ENCODE results near the gene MPC2.

MPC2 gene

DNA sequence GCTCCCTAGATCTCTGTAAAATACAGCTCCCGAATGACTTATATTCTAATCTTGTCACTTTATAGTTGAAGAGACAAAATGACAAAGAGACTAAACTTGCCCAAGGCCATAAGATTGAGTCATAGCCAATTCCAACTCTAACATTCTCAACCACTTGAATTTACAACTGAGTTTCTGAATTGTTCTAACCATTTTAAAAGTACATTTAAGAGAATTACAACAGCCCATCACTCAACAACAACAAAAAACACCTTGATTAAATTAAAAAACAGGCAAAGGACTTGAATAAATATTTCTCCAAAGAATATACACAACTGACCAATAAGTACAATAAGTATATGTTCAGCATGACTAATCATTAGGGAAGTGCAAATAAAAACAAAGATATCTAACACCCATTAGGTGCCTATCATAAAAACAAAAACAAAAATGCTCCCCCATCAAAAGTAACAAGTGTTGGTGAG is 14.2 kb downstream of the MPC2 start:
- Histone ChIP-seq H3K27ac (ENCODE audit: insufficient read depth in 1 of 2, low read depth in 1 of 2, low read length in 2 of 2, poor library complexity in 1 of 2, severe bottlenecking in 2 of 2) (no peak overlapping the region), H3K36me3 (ENCODE audit: control insufficient read depth in 4 of 4, insufficient read depth in 4 of 4, low read length in 3 of 4) (peaks cover 0 to 12% (median 5%) of the 10 kb centered on the region in 4 experiments), H3K4me1 (ENCODE audit: control extremely low read depth in 1 of 4, control insufficient read depth in 4 of 4, insufficient read depth in 4 of 4, low read length in 3 of 4) (no peaks in the 10 kb centered on the region), H3K4me3 (ENCODE audit: control insufficient read depth in 1 of 7, extremely low read depth in 1 of 7, insufficient read depth in 4 of 7, low read depth in 2 of 7, low read length in 6 of 7) (no peak overlapping the region), H3K27me3 (replicated peaks in 2 of 5; ENCODE audit: control insufficient read depth in 4 of 5, insufficient read depth in 5 of 5, low read length in 4 of 5) (no peaks in the 10 kb centered on the region), H3K9me3 (ENCODE audit: control extremely low read depth in 1 of 5, control insufficient read depth in 4 of 5, insufficient read depth in 2 of 5, low read depth in 1 of 5, low read length in 4 of 5) (no peaks in the 10 kb centered on the region)
- ChIA-PET CTCF (no interaction called here), POLR2A (no interaction called here)
- no peak for DNase-seq
- WGBS (ENCODE audit: insufficient coverage) = no CpG with 5 or more reads among the region's 1 CpG

DNA sequence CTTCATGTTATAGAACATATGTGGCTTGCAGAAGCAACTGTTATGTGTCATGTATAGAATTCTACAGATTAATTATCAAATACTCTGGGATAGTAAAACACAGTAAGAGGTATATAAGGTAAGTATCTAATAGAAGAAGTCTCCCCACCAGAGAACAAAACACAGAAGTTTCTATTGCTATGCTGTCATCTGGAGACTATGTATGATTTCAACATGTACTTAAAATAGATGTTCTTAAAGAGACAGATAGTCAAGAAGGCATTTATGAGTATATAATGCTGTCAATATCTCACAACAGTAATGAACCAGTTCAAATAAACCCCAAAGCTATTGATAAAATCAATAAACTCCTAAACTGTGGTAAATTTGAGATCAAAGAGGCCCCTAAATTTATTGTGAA is 14.8 kb downstream of the MPC2 start:
- Histone ChIP-seq H3K27me3 (replicated peaks in 2 of 5; ENCODE audit: control insufficient read depth in 4 of 5, insufficient read depth in 5 of 5, low read length in 4 of 5) (no peaks in the 10 kb centered on the region), H3K27ac (ENCODE audit: insufficient read depth in 1 of 2, low read depth in 1 of 2, low read length in 2 of 2, poor library complexity in 1 of 2, severe bottlenecking in 2 of 2) (no peak overlapping the region), H3K4me3 (ENCODE audit: control insufficient read depth in 1 of 7, extremely low read depth in 1 of 7, insufficient read depth in 4 of 7, low read depth in 2 of 7, low read length in 6 of 7) (no peak overlapping the region), H3K36me3 (ENCODE audit: control insufficient read depth in 4 of 4, insufficient read depth in 4 of 4, low read length in 3 of 4) (peaks cover 0 to 12% (median 5%) of the 10 kb centered on the region in 4 experiments), H3K9me3 (ENCODE audit: control extremely low read depth in 1 of 5, control insufficient read depth in 4 of 5, insufficient read depth in 2 of 5, low read depth in 1 of 5, low read length in 4 of 5) (no peaks in the 10 kb centered on the region), H3K4me1 (ENCODE audit: control extremely low read depth in 1 of 4, control insufficient read depth in 4 of 4, insufficient read depth in 4 of 4, low read length in 3 of 4) (no peaks in the 10 kb centered on the region)
- POLR2A ChIA-PET = no interaction called here
- CTCF ChIA-PET = no interaction called here
- no peak for DNase-seq

DNA sequence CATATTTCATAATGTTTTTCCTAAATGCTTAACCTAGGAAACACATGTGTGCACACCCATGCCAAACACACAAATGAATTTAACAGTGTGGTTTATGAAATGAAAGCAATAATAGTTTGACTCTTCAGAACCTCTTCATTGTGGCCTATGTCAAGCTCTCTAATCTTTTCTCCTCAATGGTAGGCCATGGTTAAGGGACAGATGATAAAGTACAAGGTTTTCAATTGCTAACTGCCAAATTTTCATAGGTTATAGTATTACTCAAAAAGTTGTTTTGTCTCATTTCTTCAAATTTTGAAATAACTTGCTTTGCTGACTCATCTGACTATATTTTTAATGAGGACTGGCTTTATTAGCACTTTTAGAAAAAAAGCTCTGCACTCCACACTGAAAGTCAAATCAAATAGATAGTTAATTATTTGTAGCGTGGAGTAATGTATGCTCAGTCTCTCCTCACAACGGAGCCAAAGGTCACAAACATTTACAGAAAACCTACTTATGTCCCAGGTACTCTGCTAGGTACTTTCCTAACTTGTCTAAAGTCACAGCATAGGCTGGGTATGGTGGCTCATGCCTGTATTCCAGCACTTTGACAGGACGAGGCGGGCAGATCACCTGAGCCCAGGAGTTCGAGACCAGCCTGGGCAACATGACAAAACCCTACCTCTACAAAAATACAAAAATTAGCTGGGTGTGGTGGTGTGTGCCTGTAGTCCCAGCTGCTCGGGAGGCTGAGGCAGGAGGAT is 19.9 kb downstream of the MPC2 start:
- Histone ChIP-seq H3K27me3 (replicated peaks in 2 of 5; ENCODE audit: control insufficient read depth in 4 of 5, insufficient read depth in 5 of 5, low read length in 4 of 5) (no peaks in the 10 kb centered on the region), H3K4me3 (ENCODE audit: control insufficient read depth in 1 of 7, extremely low read depth in 1 of 7, insufficient read depth in 4 of 7, low read depth in 2 of 7, low read length in 6 of 7) (no peak overlapping the region), H3K4me1 (ENCODE audit: control extremely low read depth in 1 of 4, control insufficient read depth in 4 of 4, insufficient read depth in 4 of 4, low read length in 3 of 4) (no peaks in the 10 kb centered on the region), H3K9me3 (ENCODE audit: control extremely low read depth in 1 of 5, control insufficient read depth in 4 of 5, insufficient read depth in 2 of 5, low read depth in 1 of 5, low read length in 4 of 5) (no peaks in the 10 kb centered on the region), H3K27ac (ENCODE audit: insufficient read depth in 1 of 2, low read depth in 1 of 2, low read length in 2 of 2, poor library complexity in 1 of 2, severe bottlenecking in 2 of 2) (no peak overlapping the region), H3K36me3 (ENCODE audit: control insufficient read depth in 4 of 4, insufficient read depth in 4 of 4, low read length in 3 of 4) (peaks cover 0 to 8% (median 3%) of the 10 kb centered on the region in 4 experiments)
- no peak for DNase-seq
- ChIA-PET POLR2A (no interaction called here), CTCF (no interaction called here)
- WGBS (ENCODE audit: insufficient coverage) = 100% methylated on average over 1 of the region's 6 CpGs

DNA sequence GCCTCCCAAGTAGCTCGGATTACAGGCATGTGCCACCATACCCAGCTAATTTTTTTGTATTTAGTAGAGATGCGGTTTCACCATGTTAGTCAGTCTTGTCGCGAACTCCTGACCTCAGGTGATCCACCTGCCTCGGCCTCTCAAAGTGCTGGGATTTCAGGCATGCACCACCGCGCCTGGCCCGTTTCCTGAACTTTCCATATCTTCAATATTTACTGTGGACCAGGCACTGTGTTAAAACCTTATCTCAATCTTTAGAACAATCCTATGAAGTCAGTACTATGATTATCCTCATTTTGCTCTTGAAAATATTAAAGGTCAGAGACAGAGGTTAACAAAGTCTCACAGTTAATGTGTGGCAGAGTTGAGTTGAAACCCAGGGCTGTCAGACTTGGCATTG is 21.3 kb downstream of the MPC2 start:
- ChIA-PET POLR2A (no interaction called here), CTCF (interaction anchor here (1.1 kb wide), 1 partner anchor 8 kb away, joined by 3 read pairs; no protein-coding TSS in a partner anchor)

DNA sequence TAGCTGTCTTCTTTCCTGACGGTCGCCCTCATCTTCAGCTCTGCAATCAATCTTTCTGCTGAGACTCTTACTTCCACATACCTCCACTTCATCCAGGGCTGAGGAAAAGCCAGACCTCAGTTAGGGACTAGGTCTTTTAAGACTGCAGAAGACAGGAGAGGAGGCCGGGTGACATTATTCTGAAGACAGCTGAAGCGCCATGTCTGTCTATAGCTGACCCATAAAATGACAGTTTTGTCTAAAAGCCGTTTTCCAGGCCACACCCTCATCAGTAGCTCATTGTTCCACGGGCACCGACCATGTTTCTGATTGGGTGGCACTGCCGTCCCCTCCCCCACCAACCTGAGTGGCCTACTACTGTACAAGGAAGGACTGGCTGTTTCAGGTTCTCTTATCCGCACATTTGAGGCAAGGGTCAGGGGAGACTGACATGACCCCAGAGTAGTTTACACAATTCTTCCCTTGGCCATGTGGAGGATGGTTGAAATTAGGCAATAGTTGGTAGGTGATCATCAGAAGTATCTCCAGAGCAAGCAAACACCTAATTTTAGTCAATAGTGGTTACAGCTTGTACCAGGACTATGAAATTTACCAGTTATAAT is 22.9 kb downstream of the MPC2 start, which contains the start of gene ADCY10:
TSS of gene ADCY10 (minus strand) at position 240 of the 602 bp plus-strand sequence. CDS start 8,994 bp downstream, outside the sequence.
- CTCF ChIA-PET = interaction anchor here (0.9 kb wide), 1 partner anchor 9 kb away, joined by 3 read pairs; no protein-coding TSS in a partner anchor
- H3K36me3 ChIP-seq (ENCODE audit: control insufficient read depth in 4 of 4, insufficient read depth in 4 of 4, low read length in 3 of 4) = peaks cover 0 to 10% (median 3%) of the 10 kb centered on the region in 4 experiments
- H3K27ac ChIP-seq (ENCODE audit: insufficient read depth in 1 of 2, low read depth in 1 of 2, low read length in 2 of 2, poor library complexity in 1 of 2, severe bottlenecking in 2 of 2) = no peak within 1 kb of the TSS
- 98% methylated on average over 8 of the region's 9 CpGs for WGBS (ENCODE audit: insufficient coverage)
- no peaks in the 10 kb centered on the region for H3K27me3 ChIP-seq (replicated peaks in 2 of 5; ENCODE audit: control insufficient read depth in 4 of 5, insufficient read depth in 5 of 5, low read length in 4 of 5)
- peaks cover 0 to 9% (median 4%) of the 10 kb centered on the region in 5 experiments for H3K9me3 ChIP-seq (ENCODE audit: control extremely low read depth in 1 of 5, control insufficient read depth in 4 of 5, insufficient read depth in 2 of 5, low read depth in 1 of 5, low read length in 4 of 5)
- H3K4me3 ChIP-seq (ENCODE audit: control insufficient read depth in 1 of 7, extremely low read depth in 1 of 7, insufficient read depth in 4 of 7, low read depth in 2 of 7, low read length in 6 of 7) = no peak within 1 kb of the TSS
- POLR2A ChIA-PET = interaction anchor here (0.6 to 1.5 kb wide), 2 partner anchors 22 to 200 kb away, joined by 3 to 5 read pairs; partner anchors contain the start of genes DCAF6 and MPC2
- DNase-seq = no peak
- H3K4me1 ChIP-seq (ENCODE audit: control extremely low read depth in 1 of 4, control insufficient read depth in 4 of 4, insufficient read depth in 4 of 4, low read length in 3 of 4) = peaks cover 0 to 2% (median under 1%) of the 10 kb centered on the region in 4 experiments

More for the DNA sequence above, 21.3 kb downstream of the MPC2 start:
- Histone ChIP-seq H3K4me3 (ENCODE audit: control insufficient read depth in 1 of 7, extremely low read depth in 1 of 7, insufficient read depth in 4 of 7, low read depth in 2 of 7, low read length in 6 of 7) (no peak overlapping the region), H3K27me3 (replicated peaks in 2 of 5; ENCODE audit: control insufficient read depth in 4 of 5, insufficient read depth in 5 of 5, low read length in 4 of 5) (no peaks in the 10 kb centered on the region), H3K27ac (ENCODE audit: insufficient read depth in 1 of 2, low read depth in 1 of 2, low read length in 2 of 2, poor library complexity in 1 of 2, severe bottlenecking in 2 of 2) (no peak overlapping the region), H3K9me3 (ENCODE audit: control extremely low read depth in 1 of 5, control insufficient read depth in 4 of 5, insufficient read depth in 2 of 5, low read depth in 1 of 5, low read length in 4 of 5) (no peaks in the 10 kb centered on the region), H3K36me3 (ENCODE audit: control insufficient read depth in 4 of 4, insufficient read depth in 4 of 4, low read length in 3 of 4) (peaks cover 0 to 8% (median 3%) of the 10 kb centered on the region in 4 experiments), H3K4me1 (ENCODE audit: control extremely low read depth in 1 of 4, control insufficient read depth in 4 of 4, insufficient read depth in 4 of 4, low read length in 3 of 4) (peaks cover 0 to 2% (median under 1%) of the 10 kb centered on the region in 4 experiments)
- WGBS (ENCODE audit: insufficient coverage) = 94% methylated on average over 7 of the region's 8 CpGs
- no peak for DNase-seq

DNA sequence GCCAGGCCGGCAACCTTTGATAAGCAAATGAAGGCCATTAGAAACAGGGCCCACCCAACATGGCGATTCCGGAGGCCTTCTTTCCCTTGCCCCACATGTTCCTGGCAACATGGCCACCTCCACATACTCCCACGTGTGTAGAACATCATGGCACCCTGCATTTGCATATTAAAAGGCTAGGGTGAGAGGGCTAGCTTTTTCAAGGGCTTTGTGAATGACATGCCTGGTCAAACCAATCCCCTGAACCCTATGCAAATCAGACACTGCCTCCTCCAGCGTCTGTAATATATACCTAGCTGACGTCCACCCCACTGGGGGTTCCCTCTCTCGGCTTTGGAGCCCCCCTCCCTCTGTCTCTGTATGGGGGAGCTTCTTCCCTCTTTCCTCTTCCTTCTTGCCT is 24.6 kb downstream of the MPC2 start:
- DNase-seq = no peak
- 96% methylated on average over 5 of the region's 7 CpGs for WGBS (ENCODE audit: insufficient coverage)
- ChIA-PET POLR2A (no interaction called here), CTCF (no interaction called here)
- Histone ChIP-seq H3K4me1 (ENCODE audit: control extremely low read depth in 1 of 4, control insufficient read depth in 4 of 4, insufficient read depth in 4 of 4, low read length in 3 of 4) (peaks cover 0 to 2% (median under 1%) of the 10 kb centered on the region in 4 experiments), H3K9me3 (ENCODE audit: control extremely low read depth in 1 of 5, control insufficient read depth in 4 of 5, insufficient read depth in 2 of 5, low read depth in 1 of 5, low read length in 4 of 5) (peaks cover 0 to 9% (median 4%) of the 10 kb centered on the region in 5 experiments), H3K27ac (ENCODE audit: insufficient read depth in 1 of 2, low read depth in 1 of 2, low read length in 2 of 2, poor library complexity in 1 of 2, severe bottlenecking in 2 of 2) (no peak overlapping the region), H3K27me3 (replicated peaks in 2 of 5; ENCODE audit: control insufficient read depth in 4 of 5, insufficient read depth in 5 of 5, low read length in 4 of 5) (no peaks in the 10 kb centered on the region), H3K36me3 (ENCODE audit: control insufficient read depth in 4 of 4, insufficient read depth in 4 of 4, low read length in 3 of 4) (peaks cover 0 to 10% (median 0%) of the 10 kb centered on the region in 4 experiments), H3K4me3 (ENCODE audit: control insufficient read depth in 1 of 7, extremely low read depth in 1 of 7, insufficient read depth in 4 of 7, low read depth in 2 of 7, low read length in 6 of 7) (no peak overlapping the region)

DNA sequence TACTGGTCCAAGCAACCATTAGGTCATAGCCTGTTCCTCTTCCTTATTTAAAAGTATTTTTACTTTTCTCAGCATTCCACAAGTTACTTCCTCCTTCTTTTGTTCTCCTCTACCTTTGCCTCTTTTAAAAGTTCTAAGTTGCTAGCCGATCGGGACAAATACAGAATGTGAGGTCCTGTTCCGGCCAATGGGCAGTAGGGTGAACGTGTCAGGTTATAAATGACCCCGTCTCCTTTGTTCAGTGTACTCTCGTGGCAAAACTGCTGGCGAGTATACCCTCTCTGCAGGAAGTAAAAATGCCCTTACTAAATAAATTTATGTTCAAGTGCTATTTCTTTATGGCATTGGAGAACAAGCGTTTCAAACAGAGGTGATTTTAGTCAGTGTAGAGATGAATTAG is 25.5 kb downstream of the MPC2 start:
- ChIA-PET CTCF (no interaction called here), POLR2A (no interaction called here)
- H3K4me1 ChIP-seq (ENCODE audit: control extremely low read depth in 1 of 4, control insufficient read depth in 4 of 4, insufficient read depth in 4 of 4, low read length in 3 of 4) = peaks cover 0 to 2% (median under 1%) of the 10 kb centered on the region in 4 experiments
- no peak overlapping the region for H3K27ac ChIP-seq (ENCODE audit: insufficient read depth in 1 of 2, low read depth in 1 of 2, low read length in 2 of 2, poor library complexity in 1 of 2, severe bottlenecking in 2 of 2)
- H3K27me3 ChIP-seq (replicated peaks in 2 of 5; ENCODE audit: control insufficient read depth in 4 of 5, insufficient read depth in 5 of 5, low read length in 4 of 5) = no peaks in the 10 kb centered on the region
- peaks cover 0 to 8% (median 0%) of the 10 kb centered on the region in 4 experiments for H3K36me3 ChIP-seq (ENCODE audit: control insufficient read depth in 4 of 4, insufficient read depth in 4 of 4, low read length in 3 of 4)
- peak overlapping the region in 1 of 7 experiments; percentile 32 for H3K4me3 ChIP-seq (ENCODE audit: control insufficient read depth in 1 of 7, extremely low read depth in 1 of 7, insufficient read depth in 4 of 7, low read depth in 2 of 7, low read length in 6 of 7)
- 71% methylated on average over 5 of the region's 8 CpGs for WGBS (ENCODE audit: insufficient coverage)
- no peak for DNase-seq
- peaks cover 0 to 9% (median 4%) of the 10 kb centered on the region in 5 experiments for H3K9me3 ChIP-seq (ENCODE audit: control extremely low read depth in 1 of 5, control insufficient read depth in 4 of 5, insufficient read depth in 2 of 5, low read depth in 1 of 5, low read length in 4 of 5)

All from common myeloid progenitor, CD34-positive (primary cell).